Psoas muscle (tissue), 8 donors: Measurements from ENCODE around the gene FDX2. TPM values are rescaled to one million over a fixed set of nuclear protein-coding genes. Genes with fewer than 3 reads are reported as not detected.

Experiments
- ATAC-seq, 4 donors: fragments of 200-7000 bp; cut with Tn5 transposase; one replicate each; pipeline ENCODE4 v1.9.1; 2020; ENCODE audit warnings: moderate library complexity in 3 of 4, mild to moderate bottlenecking in 2 of 4
- DNase-seq, 2 donors: peaks; one replicate each; pipeline ENCODE4 v3.0.0-alpha.2; 2020
- H3K27ac ChIP-seq: fragments of 200-600 bp; one replicate; pipeline ENCODE4 v1.8.0; 2022
- H3K27me3 ChIP-seq, 3 donors: fragments of 200-600 bp in 1 of 3; one replicate each; pipeline versions ENCODE4 v1.6.1 to v1.8.0; 2013 to 2022; ENCODE audit warnings: low read length in 2 of 3, mild to moderate bottlenecking in 2 of 3, moderate library complexity in 1 of 3; ENCODE audit not compliant: insufficient read depth in 3 of 3
- H3K36me3 ChIP-seq, 2 donors: fragments of 200-600 bp in 1 of 2; one replicate each; pipeline versions ENCODE4 v1.6.1 to v1.8.0; 2013 to 2022; ENCODE audit warnings: low read depth in 1 of 2, mild to moderate bottlenecking in 1 of 2, moderate library complexity in 1 of 2; ENCODE audit not compliant: insufficient read depth in 1 of 2
- H3K4me1 ChIP-seq: fragments of 200-600 bp; one replicate; pipeline ENCODE4 v1.8.0; 2022
- H3K4me3 ChIP-seq: fragments of 200-600 bp; one replicate; pipeline ENCODE4 v1.8.0; 2022; ENCODE audit warnings: mild to moderate bottlenecking
- H3K9me3 ChIP-seq: fragments of 200-600 bp; one replicate; pipeline ENCODE4 v1.8.0; 2022
- CTCF ChIP-seq: fragments of 200-600 bp; IDR thresholded peaks from one replicate; pipeline ENCODE4 v1.8.0; 2022; ENCODE audit warnings: antibody characterized with exemption
- WGBS, 3 donors: extraction: QIAGEN DNeasy Blood & Tissue Kit; methylation state at CpG; one replicate each; pipeline versions ENCODE4 v1.1.6 to v1.1.7; 2013; 5-methylcytosine and 5-hydroxymethylcytosine counted together
- intact Hi-C, 2 donors: fragments of 100-400 bp; cut with DNase I; formaldehyde crosslinking; loops; one replicate each; pipeline versions ENCODE4 v1.11.0 to v1.14.2; 2022
- polyA plus RNA-seq, 3 donors: library from polyadenylated mRNA; stranded (reverse); fragments of 200-250 nt; gene quantifications; one replicate each; pipeline ENCODE4 v1.2.3, GENCODE V29; 2013
- total RNA-seq, 4 donors: library from RNA; stranded (reverse); fragmentation: NEBNext Ultra II Directional in 2 of 4; extraction: Animal tissue kit (Norgen Biotek cat#: 25700) in 2 of 4; gene quantifications; one replicate each; pipeline versions ENCODE4 v1.2.1 to v1.2.4, GENCODE V29; 2021 to 2023
- donor health status: healthy with polysubstance abuse.
- donor health status: DM: no; HTN: no; CAD: no; lungs with moderate emphysema.
- donor health status: Bipolar disorder and iron deficiency.
- donor health status: healthy.
- donor health status: DM: yes; HTN: yes; CAD: no.
- donor health status: DM: no; HTN: no; CAD: no.
- donor health status: DM: no; HTN: no; CAD: no.
- donor health status: DM: yes; HTN: yes; CAD: no.

Gene FDX2
- total and polyA plus RNA-seq, 7 donors = 16.0 to 52.5 (median 21.8) TPM

- WGBS, 3 donors = 1 to 5% (median 4%) methylated on average over 46 to 58 of the region's 58 CpGs
- Histone ChIP-seq H3K27ac (no peak overlapping the region), H3K36me3 (no peaks in the 10 kb centered on the region), H3K4me1 (peaks cover 16% of the 10 kb centered on the region), H3K4me3 (peak overlapping the region; percentile 28), H3K27me3 (peaks cover 0 to 69% (median 41%) of the 10 kb centered on the region in 3 donors), H3K9me3 (no peaks in the 10 kb centered on the region)
- ATAC-seq = no peak
- DNase-seq = no peak
- intact Hi-C loops = no loop called here
- no peak for TF ChIP-seq CTCF
These were observed 19.8 kb downstream of the FDX2 start for GRCh38 chr19:10295847-10296591.

GRCh38 chr19:10295305-10295846, 20.4 kb downstream of the FDX2 start:
- H3K4me1 ChIP-seq = peaks cover 23% of the 10 kb centered on the region
- peak overlapping the region; percentile 28 for H3K4me3 ChIP-seq
- ATAC-seq (no peak), DNase-seq (no peak)
- H3K9me3 ChIP-seq = no peaks in the 10 kb centered on the region
- 0 to 2% (median 1%) methylated on average over 48 of the region's 48 CpGs for WGBS, 3 donors
- peaks cover 0 to 73% (median 48%) of the 10 kb centered on the region in 3 donors for H3K27me3 ChIP-seq
- H3K27ac ChIP-seq = no peak overlapping the region
- H3K36me3 ChIP-seq = no peaks in the 10 kb centered on the region
- TF ChIP-seq CTCF = no peak
- intact Hi-C loops = no loop called here

GRCh38 chr19:10294368-10294697, 21.5 kb downstream of the FDX2 start:
- intact Hi-C loops = no loop called here
- 2 to 5% (median 3%) methylated on average over 25 of the region's 25 CpGs for WGBS, 3 donors
- Histone ChIP-seq H3K36me3 (no peaks in the 10 kb centered on the region), H3K4me3 (no peak overlapping the region), H3K27me3 (peaks cover 0 to 84% (median 53%) of the 10 kb centered on the region in 3 donors), H3K27ac (no peak overlapping the region), H3K9me3 (no peaks in the 10 kb centered on the region), H3K4me1 (peaks cover 32% of the 10 kb centered on the region)
- ATAC-seq (no peak), DNase-seq (no peak)
- TF ChIP-seq CTCF = no peak

GRCh38 chr19:10293637-10294367, 22.0 kb downstream of the FDX2 start:
- Histone ChIP-seq H3K27me3 (peaks cover 0 to 89% (median 57%) of the 10 kb centered on the region in 3 donors), H3K4me1 (peaks cover 37% of the 10 kb centered on the region), H3K4me3 (no peak overlapping the region), H3K36me3 (no peaks in the 10 kb centered on the region), H3K27ac (no peak overlapping the region), H3K9me3 (no peaks in the 10 kb centered on the region)
- WGBS, 3 donors = 8 to 10% (median 10%) methylated on average over 48 to 49 of the region's 49 CpGs
- intact Hi-C loops = no loop called here
- ATAC-seq = no peak
- no peak for TF ChIP-seq CTCF
- no peak for DNase-seq
